ENCODE results near the gene CARD9.
A peak's percentile ranks its signal among the peaks of the same experiment; 100 is the strongest.
"Not testable (repeated sequence)": the region's sequence is repeated elsewhere in the genome, so short reads cannot be mapped to it uniquely, and the experiment has no call there.

Gene CARD9

DNA sequence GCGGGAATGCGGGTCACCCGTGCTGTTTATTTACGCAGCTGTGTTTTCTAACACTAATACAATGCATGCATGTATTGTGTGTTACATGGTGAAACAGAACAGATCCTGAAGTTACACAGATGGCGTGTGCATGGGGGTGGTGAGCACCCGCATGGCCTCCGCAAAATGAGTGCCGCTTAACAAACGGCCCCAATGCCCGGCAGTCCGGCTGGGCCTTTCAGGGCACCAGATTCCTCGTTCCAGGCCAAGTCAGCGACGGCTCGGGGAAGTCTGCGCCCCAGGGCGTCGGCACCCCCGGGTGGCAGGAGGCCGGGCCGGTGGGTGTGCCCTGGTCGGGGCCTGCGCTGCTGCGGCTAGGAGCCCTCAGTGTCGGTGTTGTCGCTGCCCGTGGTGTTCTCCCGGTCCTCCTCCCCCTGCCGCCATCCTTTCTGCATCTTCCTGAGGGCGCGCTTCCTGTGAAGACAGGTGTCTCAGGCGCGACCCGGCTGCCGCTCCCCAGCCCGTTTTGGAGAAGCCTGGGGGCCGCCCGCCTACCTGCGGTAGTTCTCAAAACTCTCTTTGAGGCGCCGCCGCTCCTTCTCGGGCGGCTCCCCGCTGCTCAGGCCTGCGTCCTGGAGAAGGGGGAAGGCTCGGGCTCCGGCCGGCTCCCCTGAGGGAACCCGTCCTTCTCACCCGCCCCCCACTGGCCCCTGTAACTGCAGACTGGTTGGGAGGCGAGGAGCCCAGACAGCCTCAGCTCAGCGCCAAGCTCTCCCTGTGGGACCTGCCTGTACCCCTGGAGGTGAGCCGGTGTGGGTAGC is 9.3 kb downstream of the CARD9 start:
- no peak for DNase-seq (ENCODE audit: low read depth in 3 of 3)

- DNase-seq (ENCODE audit: low read depth in 3 of 3): peak; percentile 89 to 98 (median 96)
Observed at GRCh38 chr9:136363106-136363948, 10.1 kb downstream of the CARD9 start, which contains the start of gene DNLZ. Gene DNLZ, minus strand, starts transcription at chr9:136363744. Its CDS starts 30 bp downstream, at chr9:136363714.

DNA sequence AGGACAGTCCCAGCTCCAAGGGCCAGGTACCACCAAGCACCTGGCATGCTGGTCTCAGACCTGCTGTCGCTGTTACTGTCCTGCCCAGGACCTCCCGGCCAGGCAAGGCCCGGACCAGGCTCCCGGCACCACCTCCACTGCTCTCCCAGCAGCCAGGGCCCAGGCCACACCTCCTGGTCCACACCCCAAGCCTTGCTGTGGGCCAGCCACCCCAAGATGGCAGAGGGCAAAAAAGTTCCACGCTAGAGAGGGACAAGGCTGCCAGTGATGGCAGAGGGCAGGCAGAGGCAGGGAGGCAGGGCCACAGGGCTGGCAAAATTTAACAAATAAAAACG is 11.1 kb downstream of the CARD9 start:
- no peak for DNase-seq (ENCODE audit: low read depth in 3 of 3)

DNA sequence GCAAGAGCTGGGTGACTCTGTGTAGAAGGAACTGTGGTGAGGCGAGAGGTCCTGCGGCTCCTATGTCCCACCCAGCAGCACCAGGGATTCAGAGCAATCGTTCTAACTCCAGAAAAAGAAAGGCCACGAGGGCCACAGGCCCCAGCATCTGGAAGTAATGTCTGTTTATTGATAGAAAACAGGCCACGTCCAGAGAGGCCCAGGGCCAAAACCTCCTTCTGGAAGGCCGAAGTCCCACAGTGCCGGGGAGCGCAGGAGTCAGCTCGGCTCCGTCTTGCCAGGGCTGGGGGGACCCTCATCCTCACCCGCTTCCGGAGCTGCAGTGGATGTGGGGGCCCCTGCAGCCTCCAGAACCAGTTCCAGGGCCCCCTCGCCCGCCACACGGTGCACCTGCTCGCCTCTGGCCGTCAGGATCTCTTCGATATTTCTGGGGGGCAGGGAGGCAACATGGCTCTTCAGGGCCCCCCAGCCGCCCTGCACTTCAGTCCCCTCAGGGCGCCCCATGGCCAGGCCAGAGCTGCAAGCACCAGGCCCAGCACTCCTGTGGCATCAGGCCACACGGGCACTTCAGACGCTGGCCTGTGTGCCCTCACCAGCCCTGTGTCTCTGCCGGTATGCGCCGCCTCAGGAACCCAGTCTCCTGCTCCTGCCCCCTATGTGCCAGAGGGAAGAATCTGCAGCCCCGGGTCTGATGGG is 11.6 kb downstream of the CARD9 start:
- no peak for DNase-seq (ENCODE audit: low read depth in 3 of 3)

GRCh38 chr9:136361047-136361753 is 12.3 kb downstream of the CARD9 start:
- no peak for DNase-seq (ENCODE audit: low read depth in 3 of 3)

- no peak for DNase-seq (ENCODE audit: low read depth in 3 of 3)
Observed at GRCh38 chr9:136359774-136360718, 13.4 kb downstream of the CARD9 start.

DNA sequence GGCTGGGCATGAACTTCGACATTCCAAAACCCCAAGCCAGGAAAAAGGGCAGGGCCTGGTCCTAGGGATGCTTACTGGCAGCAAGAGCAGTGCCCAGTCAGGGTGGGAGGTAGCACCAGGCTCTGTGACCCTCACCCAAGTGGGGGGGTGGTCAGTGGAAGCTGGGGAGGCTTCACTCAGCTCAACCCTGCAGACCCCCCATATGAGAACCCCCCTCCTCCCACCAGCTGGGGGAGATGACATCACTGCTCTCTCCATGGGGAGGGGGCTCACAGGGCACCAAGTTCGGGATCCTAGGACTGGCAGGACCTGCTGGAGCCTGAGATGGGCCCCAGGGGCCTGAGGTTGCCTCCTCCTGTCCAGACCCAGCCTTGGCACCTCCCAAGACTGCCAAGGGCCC is 14.6 kb downstream of the CARD9 start:
- DNase-seq (ENCODE audit: low read depth in 3 of 3): no peak

DNA sequence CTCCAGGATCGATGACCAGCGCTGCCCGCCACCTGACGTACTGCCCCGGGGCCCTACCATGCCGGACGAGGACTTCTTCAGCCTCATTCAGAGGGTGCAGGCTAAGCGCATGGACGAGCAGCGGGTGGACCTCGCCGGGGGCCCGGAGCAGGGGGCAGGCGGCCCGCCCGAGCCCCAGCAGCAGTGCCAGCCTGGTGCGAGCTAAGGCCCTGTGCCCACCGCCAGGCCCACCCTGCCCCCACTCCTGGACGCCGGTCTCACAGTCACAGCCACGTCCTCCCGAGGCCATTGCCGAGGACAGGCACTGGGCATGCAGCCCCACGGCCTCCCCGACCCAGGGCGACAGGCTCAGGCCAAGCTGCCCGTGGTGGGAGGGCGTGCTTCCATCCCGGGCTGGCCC is 15.5 kb downstream of the CARD9 start:
- no peak for DNase-seq (ENCODE audit: low read depth in 3 of 3)

DNA sequence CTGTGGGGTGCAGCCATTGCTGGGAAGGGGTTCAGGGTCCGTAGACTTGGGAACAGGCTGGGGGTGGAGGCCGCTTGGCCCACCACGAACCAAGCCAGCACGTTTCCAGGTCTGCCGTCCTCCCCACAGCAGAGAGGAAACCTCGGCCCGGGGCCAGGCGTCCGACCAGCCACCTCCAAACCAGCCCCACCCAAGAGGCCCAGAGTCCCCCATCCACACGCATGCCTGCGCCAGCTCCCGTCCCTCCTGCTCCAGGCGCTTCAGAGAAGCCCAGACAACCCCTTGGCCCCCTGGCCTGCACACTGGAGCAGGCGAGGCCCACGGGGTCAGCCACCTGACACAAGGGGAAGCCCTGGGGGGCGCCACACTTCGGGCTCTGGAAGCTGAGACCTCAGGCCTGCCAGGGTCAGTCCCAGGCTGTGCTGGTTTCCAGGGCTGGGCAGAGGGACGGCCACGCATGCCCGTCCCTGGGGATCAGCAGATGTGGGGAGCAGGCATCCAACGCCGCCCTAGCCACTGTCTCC is 16.2 kb downstream of the CARD9 start:
- DNase-seq (ENCODE audit: low read depth in 3 of 3): no peak

- DNase-seq (ENCODE audit: low read depth in 3 of 3): no peak
Observed at GRCh38 chr9:136355616-136356557, 17.6 kb downstream of the CARD9 start.

DNA sequence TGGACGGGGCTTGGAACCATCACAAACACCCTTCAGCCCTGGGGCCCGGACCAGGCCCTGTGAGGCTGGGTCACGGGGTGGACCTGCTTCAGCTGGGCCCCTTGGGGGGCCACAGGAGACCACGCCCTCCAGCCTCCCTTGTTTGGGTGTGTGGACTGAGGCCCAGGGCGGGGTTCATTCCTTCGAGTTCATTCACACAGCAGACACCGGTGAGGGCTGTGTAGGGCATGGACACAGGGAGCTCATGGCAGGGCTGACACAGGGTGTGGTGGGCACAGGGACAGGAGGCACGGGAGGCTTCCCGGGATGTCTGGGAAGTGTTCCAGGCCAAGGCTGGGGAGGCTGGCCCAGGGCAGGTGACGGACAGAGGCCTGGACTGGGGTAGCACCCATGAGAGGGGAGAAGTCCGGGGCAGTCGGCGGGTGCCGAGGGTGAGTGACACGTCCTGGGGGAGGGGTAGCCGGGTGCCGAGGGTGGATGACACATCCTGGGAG is 18.8 kb downstream of the CARD9 start:
- no peak for DNase-seq (ENCODE audit: low read depth in 3 of 3)

DNA sequence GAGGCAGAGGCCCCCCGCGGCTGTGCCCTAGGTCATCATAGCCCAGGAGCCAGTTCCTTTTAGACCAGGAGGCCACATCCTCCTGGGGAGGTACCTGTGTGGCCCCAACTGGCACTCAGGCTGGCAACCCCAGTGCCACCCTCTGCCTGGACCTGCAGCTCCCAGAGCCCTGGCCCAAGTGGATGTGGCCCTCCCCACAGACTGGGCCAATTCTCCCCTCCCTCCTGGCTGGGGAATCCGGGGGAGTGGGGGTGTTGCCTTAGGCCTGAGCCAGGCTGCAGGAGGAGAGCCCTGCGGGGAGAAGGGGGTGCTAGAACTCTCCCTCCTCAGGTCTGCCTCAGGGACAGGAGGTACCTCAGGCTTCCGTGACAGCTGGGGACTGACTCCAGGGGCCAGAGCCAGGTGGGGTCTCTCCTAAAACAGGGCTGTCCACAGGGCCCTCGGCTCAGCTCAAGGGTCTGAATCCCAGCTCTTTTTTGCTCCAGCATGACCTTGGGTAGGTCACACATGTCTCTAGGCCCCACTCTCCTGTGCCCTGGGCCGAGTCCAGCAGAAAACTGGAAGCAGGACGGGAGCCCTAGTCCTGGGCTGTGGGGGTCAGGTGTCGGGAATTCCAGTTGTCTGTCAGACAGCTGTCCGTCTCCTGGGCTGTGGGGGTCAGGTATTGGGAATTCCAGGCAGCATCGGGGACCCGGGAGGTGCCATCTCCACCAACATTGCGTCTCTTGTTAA is 19.5 kb downstream of the CARD9 start:
- DNase-seq (ENCODE audit: low read depth in 3 of 3): no peak

DNA sequence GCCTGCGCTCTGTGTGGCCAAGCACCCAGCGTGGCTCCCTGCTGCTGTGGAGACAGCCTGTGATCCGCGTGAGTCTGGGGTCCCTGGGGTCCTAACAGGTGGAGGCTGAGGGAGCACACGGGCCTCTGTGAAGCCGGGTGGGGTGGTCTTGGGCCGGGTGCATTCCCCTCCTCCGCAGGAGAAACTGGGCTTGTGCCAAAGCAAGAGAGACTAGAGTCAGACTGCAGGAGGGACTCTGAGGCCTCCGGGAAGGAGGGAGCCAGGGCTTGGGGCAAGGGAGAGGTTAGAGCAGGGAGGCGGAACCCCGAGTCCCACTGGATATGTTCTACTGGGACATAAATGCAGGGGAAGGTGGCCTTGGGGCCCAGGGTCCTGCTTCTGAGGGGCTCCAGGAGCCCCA is 20.4 kb downstream of the CARD9 start:
- DNase-seq (ENCODE audit: low read depth in 3 of 3): no peak

GRCh38 chr9:136352682-136353081 is 20.8 kb downstream of the CARD9 start:
- DNase-seq (ENCODE audit: low read depth in 3 of 3): no peak

GRCh38 chr9:136351868-136352267 is 21.6 kb downstream of the CARD9 start:
- DNase-seq (ENCODE audit: low read depth in 3 of 3): not testable (repeated sequence)

- DNase-seq (ENCODE audit: low read depth in 3 of 3): no peak
Observed at GRCh38 chr9:136351252-136351800, 22.1 kb downstream of the CARD9 start.

DNA sequence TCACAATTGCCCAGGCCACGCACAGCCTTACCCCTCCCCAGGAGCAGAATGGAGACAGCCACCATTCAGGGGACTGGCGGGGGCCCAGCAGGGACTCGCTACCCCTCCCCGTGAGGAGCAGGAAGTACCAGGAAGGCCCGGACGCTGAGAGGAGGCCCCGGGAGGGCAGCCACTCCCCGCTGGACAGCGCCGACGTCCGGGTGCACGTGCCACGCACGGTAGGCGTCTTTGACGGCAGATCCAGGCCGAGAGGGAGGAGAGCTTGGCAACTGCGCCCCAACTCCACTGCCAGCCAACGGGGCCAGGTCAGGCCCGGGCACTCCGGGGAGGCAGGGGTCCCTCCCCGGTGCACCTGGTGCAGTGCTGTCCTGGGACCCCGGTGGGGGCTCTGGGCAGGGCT is 23.9 kb downstream of the CARD9 start:
- no peak for DNase-seq (ENCODE audit: low read depth in 3 of 3)

GRCh38 chr9:136348691-136349090 is 24.8 kb downstream of the CARD9 start:
- no peak for DNase-seq (ENCODE audit: low read depth in 3 of 3)
